DOHH2 (cell line): ENCODE measurements around the gene GHR.

ENCODE experiments used
- H3F3A ChIP-seq: fragments of 200-600 bp; sonication (generic), shearing (Covaris generic); 2 replicates; pipeline ENCODE4 v1.6.0; 2016; ENCODE audit warnings: antibody characterized with exemption, mild to moderate bottlenecking; ENCODE audit not compliant: control insufficient read depth, insufficient read depth
- H3K27ac ChIP-seq: fragments of 200-600 bp; sonication (generic); 2 replicates; pipeline ENCODE4 v1.5.1; 2014; ENCODE audit warnings: low read depth, mild to moderate bottlenecking, low read length, moderate library complexity
- H3K27me3 ChIP-seq: fragments of 200-600 bp; sonication (generic); 2 replicates; pipeline ENCODE4 v1.6.1; 2014; ENCODE audit warnings: mild to moderate bottlenecking, low read length, mixed read lengths; ENCODE audit not compliant: control insufficient read depth
- H3K36me3 ChIP-seq: fragments of 200-600 bp; sonication (generic); 2 replicates; pipeline ENCODE4 v1.6.1; 2014; ENCODE audit warnings: mild to moderate bottlenecking, low read length, moderate library complexity, mixed read lengths; ENCODE audit not compliant: control insufficient read depth
- H3K4me1 ChIP-seq: fragments of 200-600 bp; sonication (generic); 2 replicates; pipeline ENCODE4 v1.6.1; 2014; ENCODE audit warnings: mild to moderate bottlenecking, low read length, mixed read lengths; ENCODE audit not compliant: control insufficient read depth
- H3K4me2 ChIP-seq: fragments of 200-600 bp; sonication (generic); 2 replicates; pipeline ENCODE4 v1.6.0; 2014; ENCODE audit warnings: mild to moderate bottlenecking, low read length, moderate library complexity
- H3K4me3 ChIP-seq: fragments of 200-600 bp; sonication (generic); 2 replicates; pipeline ENCODE4 v1.5.1; 2014; ENCODE audit warnings: mild to moderate bottlenecking, low read length, mixed read lengths
- H3K79me2 ChIP-seq: fragments of 200-600 bp; sonication (generic); 2 replicates; pipeline ENCODE4 v1.6.1; 2014; ENCODE audit warnings: mild to moderate bottlenecking, low read length, mixed read lengths; ENCODE audit not compliant: control insufficient read depth
- H3K9me2 ChIP-seq: fragments of 200-600 bp; sonication (generic); replicated peaks from 2 replicates; pipeline ENCODE4 v1.6.1; 2014; ENCODE audit warnings: mild to moderate bottlenecking, low read length, mixed read lengths; ENCODE audit not compliant: control insufficient read depth
- H3K9me3 ChIP-seq: fragments of 200-600 bp; sonication (generic); 2 replicates; pipeline ENCODE4 v1.6.1; 2014; ENCODE audit warnings: antibody characterized with exemption, low read length, mixed read lengths; ENCODE audit not compliant: control insufficient read depth, insufficient read depth
- H4K20me1 ChIP-seq: fragments of 200-600 bp; sonication (generic); 2 replicates; pipeline ENCODE4 v1.6.0; 2014; ENCODE audit warnings: low read depth, mild to moderate bottlenecking, antibody characterized with exemption, low read length, moderate library complexity; ENCODE audit not compliant: control insufficient read depth, insufficient read depth
- CTCF ChIP-seq: fragments of 200-600 bp; sonication (generic); IDR thresholded peaks from one replicate; pipeline ENCODE4 v1.5.1; 2014; ENCODE audit warnings: antibody characterized with exemption, mild to moderate bottlenecking, low read depth, low read length; ENCODE audit not compliant: poor library complexity, severe bottlenecking
- EZH2phosphoT487 ChIP-seq: fragments of 200-600 bp; sonication (generic); IDR thresholded peaks from 2 replicates; pipeline ENCODE4 v1.6.1; 2017; ENCODE audit warnings: borderline replicate concordance, mild to moderate bottlenecking, antibody characterized with exemption, low read length, moderate library complexity, mixed read lengths

The GHR gene

GRCh38 chr5:42461033-42461432, 37.8 kb downstream of the GHR start:
- H3F3A ChIP-seq, result no peaks in the 10 kb centered on the region
- no peaks in the 10 kb centered on the region for H3K36me3 ChIP-seq
- H3K79me2 ChIP-seq, result no peaks in the 10 kb centered on the region
- no peak overlapping the region for H3K27ac ChIP-seq
- no peak overlapping the region for H3K4me3 ChIP-seq
- no peaks in the 10 kb centered on the region for H3K9me3 ChIP-seq
- no peaks in the 10 kb centered on the region for H3K9me2 ChIP-seq
- H3K4me2 ChIP-seq, result no peak overlapping the region
- H3K27me3 ChIP-seq, result no peaks in the 10 kb centered on the region
- no peaks in the 10 kb centered on the region for H4K20me1 ChIP-seq
- TF ChIP-seq EZH2phosphoT487, result no peak
- no peak for TF ChIP-seq CTCF
- no peaks in the 10 kb centered on the region for H3K4me1 ChIP-seq

- TF ChIP-seq CTCF, result no peak
- TF ChIP-seq EZH2phosphoT487, result no peak
- Histone ChIP-seq H3K9me3 (no peaks in the 10 kb centered on the region), H3K27me3 (no peaks in the 10 kb centered on the region), H3K4me1 (no peaks in the 10 kb centered on the region), H3K4me2 (no peak overlapping the region), H3K9me2 (no peaks in the 10 kb centered on the region), H4K20me1 (no peaks in the 10 kb centered on the region), H3K4me3 (no peak overlapping the region), H3K27ac (no peak overlapping the region), H3F3A (no peaks in the 10 kb centered on the region), H3K36me3 (no peaks in the 10 kb centered on the region), H3K79me2 (no peaks in the 10 kb centered on the region)
Measured at GRCh38 chr5:42461507-42461906, 38.3 kb downstream of the GHR start.

- Histone ChIP-seq H3K36me3 (no peaks in the 10 kb centered on the region), H3K4me3 (no peak overlapping the region), H3K4me2 (no peak overlapping the region), H3K27me3 (no peaks in the 10 kb centered on the region), H3K9me3 (no peaks in the 10 kb centered on the region), H3K79me2 (no peaks in the 10 kb centered on the region), H3F3A (no peaks in the 10 kb centered on the region), H3K9me2 (no peaks in the 10 kb centered on the region), H3K4me1 (no peaks in the 10 kb centered on the region), H4K20me1 (no peaks in the 10 kb centered on the region), H3K27ac (no peak overlapping the region)
- TF ChIP-seq CTCF, result no peak
- TF ChIP-seq EZH2phosphoT487, result no peak
Measured at GRCh38 chr5:42462083-42462482, 38.8 kb downstream of the GHR start.

- Histone ChIP-seq H3K27ac (no peak overlapping the region), H3K27me3 (no peaks in the 10 kb centered on the region), H3K9me3 (no peaks in the 10 kb centered on the region), H3K4me3 (no peak overlapping the region), H3F3A (no peaks in the 10 kb centered on the region), H3K4me2 (no peak overlapping the region), H3K4me1 (no peaks in the 10 kb centered on the region), H3K9me2 (no peaks in the 10 kb centered on the region), H3K36me3 (no peaks in the 10 kb centered on the region), H3K79me2 (no peaks in the 10 kb centered on the region), H4K20me1 (no peaks in the 10 kb centered on the region)
- TF ChIP-seq EZH2phosphoT487 (no peak), CTCF (no peak)
Measured at GRCh38 chr5:42467572-42467971, 44.3 kb downstream of the GHR start.
